ENCODE measurements around the gene EVL.
A peak's percentile ranks its signal among the peaks of the same experiment; 100 is the strongest.

The EVL gene

DNA sequence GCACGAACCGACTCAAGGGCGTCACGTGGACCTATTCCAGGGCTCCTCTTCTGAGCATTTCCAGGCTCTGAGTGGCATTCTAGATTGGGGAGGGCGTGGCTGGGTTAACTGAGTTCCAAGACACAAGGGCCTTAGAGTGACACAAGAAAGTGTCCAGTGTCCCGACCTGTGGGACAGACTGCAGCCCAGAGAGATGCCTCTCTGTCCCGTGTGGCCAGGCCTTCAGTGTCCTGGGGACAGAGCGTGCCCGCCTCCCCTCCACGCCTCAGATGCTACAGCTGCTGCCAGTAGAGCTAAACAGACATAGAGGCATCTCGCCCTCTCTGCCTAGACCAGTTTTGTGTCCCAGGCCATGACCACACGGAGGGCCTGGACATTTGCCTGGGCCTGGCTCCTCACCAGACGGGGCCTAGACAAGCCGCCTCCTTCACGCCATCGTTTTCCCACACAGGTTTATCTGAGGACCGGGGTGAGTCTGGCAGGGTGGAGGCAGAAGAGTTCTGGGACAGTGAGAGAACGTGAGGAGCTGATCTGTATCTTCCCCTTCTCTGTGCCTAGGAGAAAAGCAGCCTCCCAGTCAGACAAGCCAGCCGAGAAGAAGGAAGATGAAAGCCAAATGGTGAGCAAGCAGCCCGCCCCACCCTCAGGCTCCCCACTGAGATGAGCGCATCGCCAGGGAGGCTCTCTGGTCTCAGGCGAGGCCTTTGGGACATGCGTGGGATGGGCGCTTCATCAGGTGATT, 67.1 kb downstream of the EVL start:
- no peak for DNase-seq

DNA sequence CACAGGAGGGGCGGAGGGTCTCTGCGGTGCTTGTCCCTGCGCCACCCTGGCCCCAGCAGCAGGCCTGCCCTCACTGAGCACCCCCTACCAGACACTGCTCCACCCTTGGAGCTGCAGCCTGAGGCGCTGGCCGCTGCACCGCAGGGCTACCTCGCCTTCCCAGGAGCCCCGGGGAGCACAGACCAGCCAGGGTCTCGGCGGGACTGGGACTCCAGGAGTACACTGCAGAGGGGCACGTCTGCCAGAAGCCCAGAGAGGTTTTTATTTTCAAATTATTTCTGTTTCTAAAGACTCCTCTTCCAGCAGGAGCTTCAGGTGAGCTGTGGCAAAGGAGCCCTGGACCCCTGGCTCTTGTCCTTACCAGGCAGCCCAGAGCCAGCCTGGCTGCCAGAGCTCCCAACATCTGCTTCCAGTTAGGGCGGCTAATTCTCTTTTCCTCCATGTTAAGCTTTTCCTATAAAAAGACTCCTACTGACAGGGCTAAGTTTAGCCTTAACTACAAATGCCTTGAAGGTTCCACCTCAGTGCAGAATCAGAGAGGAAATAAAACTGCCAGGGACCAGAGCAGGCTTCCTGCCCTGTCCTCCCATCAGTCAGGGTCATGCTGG, 67.8 kb downstream of the EVL start:
- no peak for DNase-seq

DNA sequence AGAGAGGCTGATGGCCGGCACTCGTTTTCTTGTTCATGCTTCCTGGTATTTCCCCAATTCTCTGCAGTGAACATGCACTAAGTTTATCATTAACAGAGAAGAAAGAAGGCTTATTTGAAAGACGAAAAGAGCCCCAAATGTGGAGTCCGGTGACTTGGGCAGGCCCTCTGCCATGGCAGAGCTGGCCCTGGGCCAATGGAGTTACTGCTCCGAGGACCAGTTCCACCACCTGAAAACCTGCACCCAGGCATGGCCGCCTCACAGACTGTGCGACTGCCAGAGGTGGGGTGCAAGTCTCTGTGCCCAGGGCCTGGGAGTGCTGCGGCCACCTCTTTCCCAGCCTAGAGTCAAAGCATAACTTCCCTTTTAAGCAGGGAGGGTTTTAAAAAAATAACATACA, 69.4 kb downstream of the EVL start:
- DNase-seq = no peak

DNA sequence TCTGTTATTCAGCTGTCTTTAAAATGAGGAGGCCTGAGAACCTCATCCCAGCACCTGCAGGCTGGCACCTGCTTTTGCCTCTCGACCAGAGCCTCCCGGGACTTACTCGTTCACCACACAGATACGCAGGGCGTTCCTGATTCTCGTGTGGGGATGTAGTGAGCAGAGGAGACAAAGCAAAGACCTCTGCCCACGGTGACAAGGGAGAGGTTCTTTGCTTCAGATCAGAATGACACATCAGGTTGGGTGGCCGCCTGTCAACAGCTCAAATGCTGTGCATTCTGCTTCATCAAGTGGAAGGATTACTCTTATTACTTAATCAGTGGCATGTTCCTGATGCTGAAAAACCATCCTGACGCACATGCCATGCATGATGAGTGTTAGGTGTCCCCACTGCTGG, 69.9 kb downstream of the EVL start:
- DNase-seq = no peak

DNA sequence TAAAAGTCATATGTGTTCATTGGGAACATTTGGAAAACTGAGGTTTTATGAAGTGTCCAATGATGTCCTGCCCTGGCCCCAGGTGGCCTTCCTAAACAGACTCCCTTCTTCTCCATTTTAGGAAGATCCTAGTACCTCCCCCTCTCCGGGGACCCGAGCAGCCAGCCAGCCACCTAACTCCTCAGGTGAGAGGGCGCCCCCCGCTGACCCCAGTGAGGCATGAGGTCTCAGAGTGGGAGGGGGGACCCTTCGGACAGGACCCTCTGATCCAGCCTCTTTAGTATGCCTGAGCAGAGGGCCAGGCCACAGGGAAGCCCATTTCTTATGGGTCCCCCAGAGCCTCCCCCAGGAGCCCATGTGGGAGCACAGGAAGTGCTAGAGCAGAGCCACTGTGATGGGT, 70.6 kb downstream of the EVL start:
- DNase-seq = no peak

DNA sequence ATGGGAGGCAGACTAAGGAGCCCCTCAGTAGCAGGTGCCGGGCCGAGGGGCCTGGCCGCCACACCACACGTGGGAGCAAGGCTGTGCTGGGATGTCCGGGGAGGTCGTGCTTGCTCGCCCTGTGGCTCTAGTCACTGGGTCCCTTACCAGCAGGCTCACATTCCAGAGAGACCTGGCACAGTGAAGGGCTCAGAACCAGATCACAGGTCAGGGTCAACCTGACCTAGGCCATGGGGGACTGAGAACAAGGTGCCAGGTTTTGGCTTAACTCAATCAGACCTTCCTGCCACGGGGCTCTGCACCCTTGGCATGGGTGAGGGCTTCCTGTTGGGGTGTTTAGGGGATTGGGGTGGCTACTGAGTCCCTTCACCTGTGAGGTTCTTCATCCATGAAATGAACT, 72.0 kb downstream of the EVL start:
- DNase-seq = no peak

DNA sequence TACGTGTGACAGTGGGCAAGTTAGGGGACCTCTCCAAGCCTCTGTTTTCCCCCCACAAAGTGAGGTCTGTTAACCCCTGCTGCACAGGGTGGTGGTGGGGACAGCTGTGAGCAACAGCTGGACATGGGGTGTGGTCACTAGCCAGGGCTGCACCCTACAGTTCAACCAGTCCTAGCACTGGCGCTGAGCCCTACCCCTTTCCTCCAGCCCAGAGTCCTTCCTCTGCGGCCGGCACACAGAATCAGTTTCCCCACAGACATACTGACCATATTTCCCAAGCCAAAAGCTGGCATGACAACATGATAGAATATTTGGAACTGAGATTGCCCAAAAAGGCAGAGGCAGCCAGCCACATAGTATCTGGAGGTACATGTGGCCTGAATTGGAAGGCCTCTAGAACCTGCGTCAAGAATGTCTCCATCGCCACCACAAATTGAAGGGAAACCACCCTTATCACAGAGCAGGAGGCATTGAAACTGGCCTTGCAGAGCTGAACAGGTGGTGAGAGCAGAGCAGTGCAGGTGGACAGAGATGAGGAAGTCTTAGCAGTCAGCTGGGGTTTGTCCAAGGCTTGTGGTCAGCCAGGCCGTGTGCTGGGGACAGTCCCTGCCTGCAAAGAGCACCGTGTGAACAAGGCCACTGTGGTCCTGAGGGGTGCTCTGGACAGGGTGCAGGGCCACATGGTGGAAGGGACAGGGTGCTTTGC, 73.0 kb downstream of the EVL start:
- DNase-seq = no peak

DNA sequence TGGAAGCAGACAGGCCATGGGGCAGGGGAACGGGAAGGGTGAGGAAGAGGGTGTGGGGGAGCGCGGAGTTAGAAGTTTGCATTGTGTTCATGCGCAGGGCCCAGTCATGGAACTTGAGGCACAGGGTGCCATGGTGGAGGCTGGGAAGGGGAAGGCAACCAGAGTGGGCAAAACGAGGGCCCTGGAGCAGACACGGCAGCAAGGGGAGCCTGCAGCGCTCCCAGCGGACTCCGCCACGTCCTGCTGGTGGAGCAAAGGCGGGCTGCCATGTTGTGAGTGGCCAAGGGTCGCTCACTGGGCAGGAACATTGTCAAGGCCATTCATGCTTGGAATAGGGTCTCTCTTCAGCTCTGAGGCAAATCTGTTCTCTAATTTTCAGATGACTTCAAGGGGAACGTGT, 73.7 kb downstream of the EVL start:
- no peak for DNase-seq

DNA sequence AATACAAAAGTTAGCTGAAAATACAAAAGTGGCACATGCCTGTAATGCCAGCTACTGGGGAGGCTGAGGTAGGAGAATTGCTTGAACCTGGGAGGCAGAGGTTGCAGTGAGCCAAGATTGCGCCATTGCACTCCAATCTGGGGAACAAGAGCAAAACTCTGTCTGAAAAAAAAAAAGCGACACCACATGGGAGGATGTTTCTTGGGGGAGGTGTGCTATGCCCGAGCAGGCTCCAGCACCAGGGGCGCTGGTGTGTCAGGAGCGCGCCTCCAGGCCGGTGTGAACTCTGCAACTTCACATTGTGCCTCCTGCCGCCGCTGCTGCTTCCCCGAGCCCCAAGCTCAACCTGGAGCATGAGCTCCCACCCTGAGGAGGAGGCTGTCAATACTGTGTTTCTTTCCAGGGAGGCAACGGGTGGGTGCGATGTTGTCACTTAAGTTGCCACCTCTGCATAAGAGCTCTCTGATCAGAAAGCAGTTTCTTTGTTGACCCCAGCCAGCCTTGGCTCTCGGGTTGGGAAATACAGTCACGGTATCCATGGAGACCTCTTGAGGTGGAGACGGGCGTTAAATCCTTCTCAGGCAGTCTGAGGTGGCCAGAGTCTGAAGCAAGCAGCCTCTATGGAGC, 75.3 kb downstream of the EVL start:
- DNase-seq = no peak

DNA sequence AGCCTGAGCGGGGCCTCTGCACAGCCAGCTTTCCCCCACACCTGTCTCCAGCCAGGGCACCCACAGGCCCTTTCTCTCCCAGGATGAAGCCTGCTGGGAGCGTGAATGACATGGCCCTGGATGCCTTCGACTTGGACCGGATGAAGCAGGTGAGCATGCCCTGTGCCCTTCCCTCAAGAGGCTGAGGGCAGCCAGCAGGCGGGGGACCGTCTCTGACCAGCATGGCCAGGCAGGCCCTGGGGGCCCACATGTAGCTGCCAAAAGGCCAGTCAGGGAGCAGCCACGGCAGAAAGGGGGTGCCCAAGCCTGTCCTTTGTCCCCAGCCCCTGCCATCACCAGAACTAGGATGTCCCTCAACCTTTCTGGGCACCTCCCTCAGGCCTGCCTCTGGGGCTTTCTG, 75.9 kb downstream of the EVL start:
- DNase-seq = no peak

DNA sequence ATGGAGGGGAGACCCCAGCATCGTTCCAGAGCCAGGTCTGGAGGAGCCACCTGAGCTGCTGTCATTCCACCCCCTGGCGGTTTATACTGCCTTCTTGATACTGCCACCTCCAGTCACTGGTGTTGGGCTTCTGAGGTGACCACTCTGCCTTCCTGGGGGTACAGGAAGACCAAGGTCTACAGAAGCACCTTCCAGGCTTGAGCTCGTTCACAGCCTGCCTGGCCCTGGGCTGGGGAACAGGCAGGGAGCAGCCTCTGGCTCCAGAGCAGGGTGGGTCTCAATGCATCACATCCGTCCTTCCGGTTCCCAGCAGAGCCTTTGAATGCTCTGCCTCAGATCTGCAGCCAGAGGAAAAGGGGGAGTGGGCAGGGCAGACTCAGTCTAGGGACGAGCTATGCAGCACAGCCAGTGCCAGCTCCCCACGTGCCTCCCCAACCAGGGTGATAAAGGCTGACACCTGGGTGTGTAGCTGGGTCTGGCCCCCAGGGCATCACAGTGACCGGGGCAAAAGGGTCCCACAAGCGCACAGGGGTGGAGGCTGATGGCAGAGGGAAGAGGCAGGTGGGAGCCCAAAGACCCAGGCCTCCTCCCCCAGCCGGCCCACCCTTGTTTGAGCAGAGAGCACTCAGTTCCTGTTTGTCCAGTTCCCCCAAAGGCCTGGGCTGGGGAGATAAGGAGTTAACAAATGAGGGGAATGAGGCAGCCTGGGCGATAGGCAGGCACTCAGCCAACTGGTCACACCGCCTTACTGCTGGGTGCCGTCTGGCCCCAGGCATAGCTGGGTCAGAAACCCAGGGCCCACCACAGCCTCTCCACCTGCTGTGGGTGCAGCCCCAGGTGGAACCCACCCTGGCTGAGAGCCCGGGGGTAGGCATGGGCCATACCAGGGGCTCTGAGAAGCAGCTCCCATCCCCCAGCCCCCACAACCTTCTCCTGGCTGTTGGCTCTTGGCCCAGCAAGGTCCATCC, 77.1 kb downstream of the EVL start:
- DNase-seq = no peak

DNA sequence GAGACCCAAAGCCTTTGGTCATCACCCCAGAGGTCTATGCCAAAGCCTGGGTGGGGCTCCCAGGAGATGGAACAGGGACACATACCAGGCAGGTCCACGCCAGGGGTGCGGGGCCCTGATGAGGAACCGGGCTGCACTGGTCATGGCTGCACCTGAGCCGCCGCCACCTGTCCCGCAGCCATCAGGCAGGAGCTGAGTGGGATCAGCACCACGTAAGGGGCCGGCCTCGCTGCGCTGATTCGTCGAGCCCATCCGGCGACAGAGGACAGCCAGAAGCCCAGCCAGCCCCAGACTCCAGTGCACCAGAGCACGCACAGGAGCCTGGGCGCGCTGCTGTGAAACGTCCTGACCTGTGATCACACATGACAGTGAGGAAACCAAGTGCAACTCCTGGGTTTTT, 78.3 kb downstream of the EVL start:
- DNase-seq = no peak

DNA sequence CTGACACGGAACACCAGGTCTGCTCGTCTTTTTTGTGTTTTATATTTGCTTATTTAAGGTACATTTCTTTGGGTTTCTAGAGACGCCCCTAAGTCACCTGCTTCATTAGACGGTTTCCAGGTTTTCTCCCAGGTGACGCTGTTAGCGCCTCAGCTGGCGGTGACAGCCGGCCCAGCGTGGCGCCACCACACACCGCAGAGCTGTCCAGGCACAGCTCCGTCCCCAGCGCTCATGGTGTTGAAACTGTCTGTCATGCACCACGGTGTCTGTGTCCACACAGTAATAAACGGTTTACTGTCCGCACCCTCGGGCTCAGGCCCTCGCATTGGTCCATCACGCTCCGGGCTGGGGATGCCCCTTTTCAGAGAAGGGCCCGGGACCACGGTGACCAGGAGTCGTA, 78.7 kb downstream of the EVL start:
- DNase-seq = no peak

DNA sequence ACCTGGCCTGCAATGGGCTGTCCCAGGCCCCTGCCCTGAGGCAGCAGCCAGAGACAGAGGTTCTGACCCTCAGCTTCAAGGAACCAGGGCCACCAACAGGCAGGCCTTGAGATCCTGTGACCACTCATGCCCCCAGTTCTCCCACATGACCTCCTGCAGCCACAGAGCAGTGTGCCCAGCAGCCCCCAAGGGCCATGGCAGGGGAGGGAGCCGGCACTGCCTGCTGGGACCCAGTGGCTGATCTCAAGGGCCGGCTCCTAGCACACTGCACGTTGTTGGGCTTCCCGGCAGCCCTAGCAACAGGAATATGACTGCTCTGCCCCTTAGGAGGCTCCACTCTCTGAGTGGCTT, 79.4 kb downstream of the EVL start:
- DNase-seq = no peak

DNA sequence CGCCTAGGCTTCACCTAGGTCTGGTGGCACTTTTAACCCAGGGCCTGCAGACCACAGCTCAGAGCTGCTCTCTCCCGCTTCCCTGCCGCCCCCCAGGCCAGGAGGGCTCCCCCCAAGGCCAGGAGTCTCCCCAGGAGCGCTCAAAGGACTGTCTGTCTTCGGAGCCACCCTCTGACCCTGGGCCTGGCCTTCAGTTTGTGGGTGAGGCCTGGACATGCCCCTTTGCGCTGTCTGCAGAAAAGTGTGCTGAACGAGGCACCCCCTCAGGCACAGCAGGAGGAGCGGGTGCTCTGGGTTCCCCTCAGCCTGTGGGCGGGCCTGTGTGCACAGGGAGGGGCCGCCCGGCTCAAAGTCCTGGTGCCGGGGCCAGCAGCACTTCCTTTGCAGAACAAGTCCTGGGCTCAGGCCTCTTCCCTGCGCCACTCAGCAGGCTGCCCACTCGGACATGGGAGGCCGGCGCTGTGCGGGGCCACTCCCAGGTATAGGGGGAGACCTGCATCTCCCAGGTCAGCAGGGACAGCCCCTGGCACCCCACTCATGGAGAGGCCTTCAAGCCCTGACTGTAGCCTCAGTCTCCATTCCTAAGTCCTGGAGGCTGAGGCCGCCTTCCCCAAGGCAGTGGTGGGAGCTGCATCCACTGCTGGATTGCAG, 79.9 kb downstream of the EVL start:
- no peak for DNase-seq

DNA sequence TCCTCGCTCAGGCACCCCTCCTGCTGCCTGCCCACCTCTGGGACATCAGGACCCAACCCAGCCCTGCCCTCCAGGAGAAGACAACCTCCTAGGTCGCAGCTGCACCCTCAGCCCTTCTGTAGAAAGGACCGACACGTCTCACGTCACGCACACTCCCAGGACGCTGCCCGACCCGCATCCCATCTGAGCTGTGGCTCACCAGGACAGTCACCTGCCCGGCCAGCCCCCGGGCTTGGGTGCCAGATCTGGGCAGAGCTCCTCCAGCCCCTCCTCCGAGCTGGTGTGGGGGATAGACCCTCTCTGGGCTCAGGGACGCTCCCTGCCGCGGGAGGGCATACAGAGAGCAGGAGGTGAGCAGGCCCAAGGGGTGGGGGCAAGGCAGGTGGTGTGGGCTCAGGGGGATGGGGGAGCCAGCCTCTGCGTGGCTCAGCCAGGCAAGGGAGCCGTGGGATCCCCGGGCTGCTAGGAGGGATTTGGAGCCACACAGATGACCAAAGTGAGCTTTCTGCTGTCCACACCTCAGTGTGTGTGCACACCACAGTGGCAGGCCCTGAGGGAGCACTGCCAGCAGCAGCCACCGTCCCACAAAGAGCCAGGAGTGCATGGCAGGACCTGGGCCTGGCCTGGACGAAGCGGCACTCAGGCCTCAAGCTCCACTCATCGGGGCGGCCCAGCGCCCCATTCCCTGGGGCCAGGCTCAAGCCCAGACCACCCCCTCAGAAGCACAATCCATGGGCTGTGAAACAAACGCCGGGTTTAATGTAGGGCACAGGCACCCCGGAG, 80.7 kb downstream of the EVL start:
- no peak for DNase-seq

DNA sequence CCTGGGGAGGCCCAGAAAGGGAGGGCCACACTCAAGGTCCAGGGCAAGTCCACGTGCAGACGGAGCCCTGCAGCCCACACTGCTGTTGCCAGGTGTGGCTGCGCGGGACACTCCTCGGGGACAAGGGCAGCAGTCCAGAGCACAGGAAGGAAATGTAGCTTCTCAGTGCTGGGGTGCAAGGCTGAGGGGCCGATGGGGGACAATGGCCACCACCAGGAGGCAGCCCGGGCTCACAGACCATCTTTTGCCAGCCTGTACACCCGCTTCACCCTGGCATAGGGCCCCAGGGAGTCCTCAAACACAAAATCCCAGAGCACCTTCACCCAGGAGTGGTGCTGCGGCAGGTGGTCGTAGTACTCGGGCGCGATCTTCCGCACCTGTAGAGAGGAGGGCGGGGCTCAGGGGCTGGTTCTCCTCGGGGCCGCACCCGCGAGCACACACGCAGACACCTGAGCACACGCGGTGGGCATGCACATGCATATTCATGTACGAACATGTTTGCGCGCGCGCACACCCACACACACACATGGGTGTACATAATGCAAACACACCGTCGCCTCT, 81.4 kb downstream of the EVL start:
- DNase-seq = peak; percentile 69

DNA sequence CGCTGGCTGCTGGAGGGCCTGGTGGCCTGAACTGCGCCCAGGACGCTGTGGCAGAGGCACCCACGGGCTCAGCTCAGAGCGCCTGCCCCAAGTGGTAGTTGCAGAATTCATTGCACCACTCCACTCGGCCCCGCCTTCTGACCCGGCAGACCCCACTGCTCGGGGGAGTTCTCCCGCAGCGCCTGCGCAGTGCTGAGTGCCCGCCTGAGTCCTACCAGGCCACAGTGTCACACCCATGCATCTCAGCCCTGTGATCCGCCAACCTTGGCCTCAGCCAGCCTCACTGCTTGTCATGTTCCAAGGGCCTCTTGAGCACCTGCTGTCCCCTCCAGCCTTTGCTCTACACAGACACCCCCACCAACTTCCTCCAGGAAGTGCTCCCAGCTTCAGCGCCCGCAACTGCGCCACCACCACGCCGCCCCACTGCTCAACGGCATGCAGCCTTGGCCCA, 82.0 kb downstream of the EVL start:
- DNase-seq = peak; percentile 87

DNA sequence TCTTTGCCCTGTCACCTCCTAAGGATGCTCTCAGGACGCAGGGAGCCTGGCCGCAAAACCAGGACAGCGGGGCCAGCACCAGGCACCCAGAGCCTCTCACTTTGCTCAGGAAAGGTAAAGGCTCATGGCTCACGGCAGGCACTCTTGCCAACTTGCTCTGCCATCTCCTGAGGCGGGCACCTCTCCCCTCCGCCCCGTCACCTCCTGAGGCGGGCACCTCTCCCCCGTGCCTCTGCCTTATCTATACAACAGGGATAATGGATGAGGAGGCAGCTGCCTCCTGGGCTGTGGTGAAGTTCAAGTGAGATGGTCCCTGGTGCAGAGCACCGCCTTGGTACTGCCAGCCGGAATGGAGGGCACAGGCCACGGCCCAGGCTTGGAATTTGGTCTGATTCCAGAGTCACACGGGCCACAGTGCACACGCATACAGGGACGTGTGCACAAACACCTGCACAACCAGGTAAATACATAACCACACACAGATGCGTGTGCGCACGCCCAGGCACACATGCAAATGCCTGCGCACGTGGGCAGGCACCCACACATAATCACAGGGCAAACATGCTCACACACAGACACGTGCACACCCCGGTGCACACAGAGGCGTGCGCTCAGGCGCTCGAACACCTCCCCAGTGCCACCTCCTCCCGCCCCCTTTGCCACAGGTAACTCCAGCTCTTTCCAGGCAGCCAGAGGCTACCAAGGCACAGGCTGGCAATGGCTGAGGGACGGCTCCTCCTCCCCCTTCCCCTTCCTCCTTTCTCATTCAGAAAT, 82.7 kb downstream of the EVL start:
- DNase-seq = no peak
